CD4-positive, CD25-positive, alpha-beta regulatory T cell (primary cell): ENCODE results near the gene IFTAP. TPM values are rescaled to one million over a fixed set of nuclear protein-coding genes. Genes with fewer than 3 reads are reported as not detected.

Experiments
- ATAC-seq, 2 donors: fragments of 150-1000 bp; cut with Tn5 transposase; one replicate each; pipeline ENCODE4 v1.10.0; 2021; ENCODE audit warnings: low read depth in 2 of 2, moderate number of reproducible peaks in 2 of 2, moderate library complexity in 1 of 2
- DNase-seq, 3 donors: peaks; one replicate each; pipeline versions ENCODE4 v3.0.0 to v3.0.0-alpha.2; 2012 to 2022; ENCODE audit warnings: mixed read lengths in 1 of 3
- H3K27ac ChIP-seq: one replicate; pipeline ENCODE4 v1.7.0; 2013; ENCODE audit warnings: mild to moderate bottlenecking, low read length; ENCODE audit not compliant: insufficient read depth, poor library complexity, severe bottlenecking
- H3K27me3 ChIP-seq: one replicate; pipeline ENCODE4 v1.7.0; 2013; ENCODE audit warnings: low read length; ENCODE audit not compliant: control insufficient read depth, insufficient read depth
- H3K36me3 ChIP-seq: one replicate; pipeline ENCODE4 v1.7.0; 2013; ENCODE audit warnings: mild to moderate bottlenecking, low read length, moderate library complexity; ENCODE audit not compliant: control insufficient read depth, insufficient read depth
- H3K4me1 ChIP-seq: 2 replicates; pipeline ENCODE4 v1.7.0; 2013; ENCODE audit warnings: mild to moderate bottlenecking, low read length; ENCODE audit not compliant: insufficient read depth, control insufficient read depth, poor library complexity, severe bottlenecking
- H3K4me3 ChIP-seq: one replicate; pipeline ENCODE4 v1.7.0; 2013; ENCODE audit warnings: low read depth, mild to moderate bottlenecking, low read length, moderate library complexity
- H3K9me3 ChIP-seq, 2 experiments: 1 replicate in 1 of 2; 2 replicates in 1 of 2; pipeline ENCODE4 v1.7.0; 2013; ENCODE audit warnings: low read length in 2 of 2, mild to moderate bottlenecking in 1 of 2, moderate library complexity in 1 of 2; ENCODE audit not compliant: control insufficient read depth in 2 of 2
- H3K27ac Mint-ChIP-seq, 3 donors: one replicate each; pipeline ENCODE4 v1.8.0; 2020 to 2022; ENCODE audit warnings: mild to moderate bottlenecking in 3 of 3, mixed read lengths in 3 of 3, moderate library complexity in 2 of 3
- H3K27me3 Mint-ChIP-seq: one replicate; pipeline ENCODE4 v1.8.0; 2022; ENCODE audit warnings: mild to moderate bottlenecking, mixed read lengths
- H3K36me3 Mint-ChIP-seq: one replicate; pipeline ENCODE4 v1.8.0; 2020; ENCODE audit warnings: mixed read lengths
- H3K4me1 Mint-ChIP-seq, 4 donors: one replicate each; pipeline ENCODE4 v1.8.0; 2020 to 2022; ENCODE audit warnings: mixed read lengths in 4 of 4, mild to moderate bottlenecking in 1 of 4
- H3K4me3 Mint-ChIP-seq, 4 donors: one replicate each; pipeline ENCODE4 v1.8.0; 2020 to 2022; ENCODE audit warnings: mild to moderate bottlenecking in 4 of 4, mixed read lengths in 4 of 4, moderate library complexity in 3 of 4
- H3K9me3 Mint-ChIP-seq, 7 donors: one replicate each; pipeline ENCODE4 v1.8.0; 2020 to 2022; ENCODE audit warnings: mixed read lengths in 7 of 7, mild to moderate bottlenecking in 3 of 7, moderate library complexity in 2 of 7
- polyA plus RNA-seq, 4 donors: library from polyadenylated mRNA; unstranded; fragments of 300-500 nt; fragmentation: Illumina TruSeq; gene quantifications; one replicate each; pipeline ENCODE4 v1.2.3, GENCODE V29; 2021
- total RNA-seq: library from RNA; stranded (reverse); gene quantifications from one replicate; pipeline ENCODE4 v1.2.3, GENCODE V29; 2022

Gene IFTAP
- total and polyA plus RNA-seq, 5 donors from 2014 or later: 0.71 to 3.8 (median 2.5) TPM; not detected in 1

DNA sequence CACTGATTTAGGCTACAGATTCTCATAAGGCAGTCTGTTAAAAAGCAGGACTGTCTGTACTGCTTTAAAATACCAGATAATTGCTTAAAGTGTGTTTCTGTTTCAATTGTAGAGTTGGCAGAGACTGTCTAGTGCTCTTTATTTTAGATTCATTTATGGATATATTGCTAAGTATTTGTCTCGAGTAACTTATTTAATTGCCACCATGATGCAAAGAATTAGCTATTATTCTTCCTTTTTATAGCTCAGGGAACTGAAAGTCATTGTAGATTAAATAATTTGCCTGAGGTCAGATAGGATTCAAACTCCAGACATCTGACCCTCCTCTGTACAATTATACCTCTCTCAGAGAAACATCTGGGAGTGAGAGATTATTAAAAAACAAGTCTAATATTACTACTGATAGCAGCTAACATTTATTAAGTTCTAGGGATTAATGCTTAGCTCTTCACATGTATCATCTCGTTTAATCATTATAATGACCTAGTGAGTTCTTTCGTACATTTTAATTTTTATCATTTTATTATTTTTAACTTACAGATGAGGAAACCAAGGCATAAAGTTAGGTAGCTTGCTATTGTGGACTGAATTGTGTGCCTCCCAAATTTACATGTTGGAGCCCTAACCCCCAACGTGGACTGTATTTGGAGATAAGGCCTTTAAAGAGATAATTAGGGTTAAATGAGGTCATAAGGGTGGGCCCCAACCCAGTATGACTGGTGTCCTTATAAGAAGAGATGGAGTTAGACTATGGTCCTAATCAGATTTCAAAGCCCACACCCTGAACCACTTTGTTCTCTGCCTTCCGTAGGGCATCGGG, 23.5 kb downstream of the IFTAP start:
- H3K4me1 Mint-ChIP-seq: no peaks in the 10 kb centered on the region
- H3K9me3 Mint-ChIP-seq: no peaks in the 10 kb centered on the region
- no peak overlapping the region for H3K27ac Mint-ChIP-seq
- Histone ChIP-seq H3K4me1 (no peaks in the 10 kb centered on the region), H3K4me3 (no peak overlapping the region), H3K27ac (no peak overlapping the region), H3K27me3 (no peaks in the 10 kb centered on the region), H3K36me3 (no peaks in the 10 kb centered on the region), H3K9me3 (no peaks in the 10 kb centered on the region)
- no peak overlapping the region for H3K4me3 Mint-ChIP-seq
- ATAC-seq (no peak), DNase-seq (no peak)
- H3K36me3 Mint-ChIP-seq: no peaks in the 10 kb centered on the region
- H3K27me3 Mint-ChIP-seq: peaks cover 8% of the 10 kb centered on the region

DNA sequence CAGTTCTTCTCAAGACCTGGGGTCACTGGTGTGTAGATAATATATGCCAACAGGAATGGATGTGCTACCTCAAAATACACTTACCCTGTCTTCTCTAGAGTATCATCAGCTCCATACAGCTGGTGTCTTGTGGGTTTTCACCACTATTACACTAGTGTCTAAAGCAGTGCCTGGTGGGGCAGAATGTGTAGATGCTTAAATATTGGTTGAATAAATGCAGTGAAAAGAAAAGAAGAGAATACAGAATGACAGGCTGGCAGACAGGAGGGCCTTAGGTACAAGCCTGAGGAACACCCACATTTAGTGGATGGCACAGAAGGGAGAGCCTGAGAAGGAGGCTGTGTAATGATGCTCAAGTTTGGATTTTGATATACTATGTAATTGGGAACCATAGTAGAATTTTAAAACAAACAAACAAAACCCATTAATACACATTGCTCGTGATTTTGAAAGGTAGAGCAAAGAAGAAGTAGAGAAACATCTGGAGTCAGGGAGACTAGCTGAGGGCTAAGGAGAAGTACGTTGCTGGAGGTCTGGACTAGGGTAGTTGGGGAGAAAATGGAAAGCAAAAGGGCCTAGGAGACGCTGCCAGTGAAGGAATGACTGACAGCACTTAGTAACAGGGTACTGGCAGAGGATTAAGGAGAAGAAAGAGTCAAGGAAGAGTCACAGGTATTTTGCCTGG, 24.2 kb downstream of the IFTAP start:
- no peaks in the 10 kb centered on the region for H3K36me3 ChIP-seq
- no peaks in the 10 kb centered on the region for H3K27me3 ChIP-seq
- H3K27me3 Mint-ChIP-seq: peaks cover 8% of the 10 kb centered on the region
- no peaks in the 10 kb centered on the region for H3K9me3 Mint-ChIP-seq
- H3K4me1 Mint-ChIP-seq: no peaks in the 10 kb centered on the region
- no peak for DNase-seq
- no peak for ATAC-seq
- H3K27ac Mint-ChIP-seq: no peak overlapping the region
- no peak overlapping the region for H3K4me3 Mint-ChIP-seq
- H3K27ac ChIP-seq: no peak overlapping the region
- no peaks in the 10 kb centered on the region for H3K4me1 ChIP-seq
- no peak overlapping the region for H3K4me3 ChIP-seq
- no peaks in the 10 kb centered on the region for H3K36me3 Mint-ChIP-seq
- no peaks in the 10 kb centered on the region for H3K9me3 ChIP-seq

DNA sequence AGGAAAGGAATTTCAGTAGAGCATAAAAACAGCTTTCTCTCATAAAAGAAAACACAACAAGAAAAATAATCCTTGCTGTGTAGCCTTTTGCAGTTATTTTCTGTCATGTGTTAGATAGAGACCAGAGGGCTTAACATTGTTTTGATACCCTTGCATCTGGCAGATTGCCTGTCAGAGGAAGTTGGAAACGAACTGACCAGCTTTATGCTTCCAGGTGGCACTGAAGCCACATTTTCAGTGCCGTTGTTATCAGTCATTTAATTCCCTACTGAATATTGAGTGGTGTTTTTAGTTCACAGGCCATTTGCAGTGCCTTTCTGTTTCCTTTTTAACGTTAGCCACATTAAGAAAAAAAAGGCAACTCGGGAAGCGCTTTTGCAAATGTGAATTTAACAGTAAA, 25.2 kb downstream of the IFTAP start:
- Mint-ChIP-seq H3K27me3 (peaks cover 8% of the 10 kb centered on the region), H3K27ac (no peak overlapping the region), H3K9me3 (no peaks in the 10 kb centered on the region), H3K36me3 (no peaks in the 10 kb centered on the region), H3K4me3 (no peak overlapping the region), H3K4me1 (no peaks in the 10 kb centered on the region)
- Histone ChIP-seq H3K9me3 (no peaks in the 10 kb centered on the region), H3K27me3 (no peaks in the 10 kb centered on the region), H3K36me3 (no peaks in the 10 kb centered on the region), H3K27ac (no peak overlapping the region), H3K4me1 (no peaks in the 10 kb centered on the region), H3K4me3 (no peak overlapping the region)
- ATAC-seq: no peak
- DNase-seq: no peak

GRCh38 chr11:36620246-36620645, 25.9 kb downstream of the IFTAP start:
- DNase-seq (no peak), ATAC-seq (no peak)
- Histone ChIP-seq H3K36me3 (no peaks in the 10 kb centered on the region), H3K4me1 (no peaks in the 10 kb centered on the region), H3K9me3 (no peaks in the 10 kb centered on the region), H3K27me3 (no peaks in the 10 kb centered on the region), H3K4me3 (no peak overlapping the region), H3K27ac (no peak overlapping the region)
- H3K27me3 Mint-ChIP-seq: peaks cover 8% of the 10 kb centered on the region
- H3K4me1 Mint-ChIP-seq: no peaks in the 10 kb centered on the region
- H3K4me3 Mint-ChIP-seq: no peak overlapping the region
- no peaks in the 10 kb centered on the region for H3K36me3 Mint-ChIP-seq
- H3K27ac Mint-ChIP-seq: no peak overlapping the region
- H3K9me3 Mint-ChIP-seq: no peaks in the 10 kb centered on the region

DNA sequence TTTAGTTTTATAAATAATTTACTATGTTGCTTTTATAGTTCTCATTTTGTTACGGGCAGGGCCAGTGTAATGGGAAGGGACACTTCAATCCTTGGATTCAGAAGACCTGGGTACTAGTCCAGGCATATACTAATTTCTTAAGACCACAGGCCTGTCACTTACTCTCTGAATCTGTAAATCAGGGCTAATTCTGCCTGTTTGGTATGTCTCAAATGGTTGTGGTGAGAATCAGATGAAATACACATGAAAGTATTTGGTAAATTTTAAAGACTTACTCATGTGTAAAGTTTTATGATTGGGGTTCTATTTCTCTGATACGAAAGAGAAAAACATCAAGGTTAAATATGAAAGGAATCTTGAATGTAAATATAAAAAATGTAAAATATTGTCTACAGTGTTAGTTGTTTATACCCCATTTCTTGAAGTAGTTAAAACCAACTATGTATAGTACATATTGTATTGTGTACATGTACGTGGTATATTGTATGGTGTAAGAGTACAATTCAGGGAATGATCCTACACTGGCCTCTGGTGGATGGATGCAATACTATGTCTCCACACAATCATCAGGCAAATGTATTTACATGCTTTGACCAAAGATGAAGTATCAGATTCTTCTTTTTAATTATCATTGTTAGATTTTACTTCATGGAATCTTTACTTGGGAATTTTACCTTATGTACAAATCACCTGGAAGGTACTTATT, 28.3 kb downstream of the IFTAP start:
- peaks cover 8% of the 10 kb centered on the region for H3K27me3 Mint-ChIP-seq
- H3K4me3 ChIP-seq: no peak overlapping the region
- no peak overlapping the region for H3K27ac Mint-ChIP-seq
- peak in 1 of 3 donors; percentile 17 for DNase-seq
- no peaks in the 10 kb centered on the region for H3K36me3 ChIP-seq
- no peaks in the 10 kb centered on the region for H3K9me3 ChIP-seq
- no peaks in the 10 kb centered on the region for H3K36me3 Mint-ChIP-seq
- H3K9me3 Mint-ChIP-seq: no peaks in the 10 kb centered on the region
- no peak for ATAC-seq
- no peak overlapping the region for H3K27ac ChIP-seq
- H3K4me1 ChIP-seq: no peaks in the 10 kb centered on the region
- H3K4me1 Mint-ChIP-seq: no peaks in the 10 kb centered on the region
- H3K27me3 ChIP-seq: no peaks in the 10 kb centered on the region
- H3K4me3 Mint-ChIP-seq: no peak overlapping the region

DNA sequence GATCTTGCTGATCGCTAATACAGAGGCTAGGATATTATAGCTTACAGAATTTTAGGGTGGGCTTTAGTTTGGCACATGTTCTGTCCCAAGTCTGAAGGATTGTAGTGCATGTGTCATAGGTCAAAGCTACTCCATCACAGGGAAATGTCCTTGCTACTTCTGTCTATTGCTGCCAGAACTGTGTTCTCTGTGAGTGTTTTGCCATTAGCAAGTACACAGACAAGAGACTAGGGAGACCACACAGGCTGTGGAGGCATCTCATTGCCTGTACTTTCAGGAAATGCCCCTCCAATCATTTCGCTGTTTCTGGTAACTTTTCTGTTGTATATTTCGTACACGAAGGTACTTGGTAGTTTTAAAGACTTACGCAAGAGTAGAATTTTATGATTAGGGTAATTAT, 29.2 kb downstream of the IFTAP start:
- no peaks in the 10 kb centered on the region for H3K36me3 ChIP-seq
- no peaks in the 10 kb centered on the region for H3K27me3 ChIP-seq
- Mint-ChIP-seq H3K27me3 (peaks cover 8% of the 10 kb centered on the region), H3K4me1 (no peaks in the 10 kb centered on the region), H3K36me3 (no peaks in the 10 kb centered on the region), H3K4me3 (no peak overlapping the region), H3K27ac (no peak overlapping the region), H3K9me3 (no peaks in the 10 kb centered on the region)
- no peaks in the 10 kb centered on the region for H3K4me1 ChIP-seq
- DNase-seq (no peak), ATAC-seq (no peak)
- no peak overlapping the region for H3K27ac ChIP-seq
- H3K9me3 ChIP-seq: no peaks in the 10 kb centered on the region
- no peak overlapping the region for H3K4me3 ChIP-seq

GRCh38 chr11:36627006-36627405, 32.7 kb downstream of the IFTAP start:
- H3K27ac Mint-ChIP-seq: peak overlapping the region in 1 of 3 donors; percentile 3
- H3K4me3 ChIP-seq: no peak overlapping the region
- no peak overlapping the region for H3K4me3 Mint-ChIP-seq
- H3K27ac ChIP-seq: no peak overlapping the region
- H3K4me1 Mint-ChIP-seq: no peaks in the 10 kb centered on the region
- ATAC-seq (no peak), DNase-seq (no peak)
- no peaks in the 10 kb centered on the region for H3K9me3 ChIP-seq
- no peaks in the 10 kb centered on the region for H3K4me1 ChIP-seq
- H3K27me3 Mint-ChIP-seq: no peaks in the 10 kb centered on the region
- no peaks in the 10 kb centered on the region for H3K9me3 Mint-ChIP-seq
- H3K36me3 Mint-ChIP-seq: no peaks in the 10 kb centered on the region
- no peaks in the 10 kb centered on the region for H3K36me3 ChIP-seq
- H3K27me3 ChIP-seq: no peaks in the 10 kb centered on the region
